GM23338 (cell line): ENCODE results near the gene KIF9. TPM values are rescaled to one million over a fixed set of nuclear protein-coding genes. Genes with fewer than 3 reads are reported as not detected.

Experiments used
- ATAC-seq: fragments of 200-7000 bp; cut with Tn5 transposase; 3 replicates; pipeline ENCODE4 v1.9.1; 2020
- DNase-seq: peaks from one replicate; pipeline ENCODE4 v3.0.0-alpha.2; 2015; ENCODE audit warnings: low spot score
- H2AFZ ChIP-seq: fragments of 200-600 bp; sonication (generic); 2 replicates; pipeline ENCODE4 v1.8.0; 2016; ENCODE audit warnings: antibody characterized with exemption, mild to moderate bottlenecking, moderate library complexity
- H3F3A ChIP-seq: fragments of 200-600 bp; sonication (generic); replicated peaks from 2 replicates; pipeline ENCODE4 v1.8.0; 2017; ENCODE audit warnings: antibody characterized with exemption, mixed run types, low read depth
- H3K27ac ChIP-seq: fragments of 200-600 bp; sonication (generic); 2 replicates; pipeline ENCODE4 v1.6.1; 2016; ENCODE audit warnings: low read depth
- H3K27me3 ChIP-seq: fragments of 200-600 bp; sonication (generic); 2 replicates; pipeline ENCODE4 v1.8.0; 2016; ENCODE audit warnings: mild to moderate bottlenecking, mixed run types, moderate library complexity; ENCODE audit not compliant: insufficient read depth
- H3K36me3 ChIP-seq: fragments of 200-600 bp; sonication (generic); 2 replicates; pipeline ENCODE4 v1.8.0; 2016; ENCODE audit warnings: mild to moderate bottlenecking; ENCODE audit not compliant: insufficient read depth
- H3K4me1 ChIP-seq: fragments of 200-600 bp; sonication (generic); 2 replicates; pipeline ENCODE4 v1.8.0; 2016; ENCODE audit warnings: mild to moderate bottlenecking, moderate library complexity; ENCODE audit not compliant: insufficient read depth
- H3K4me2 ChIP-seq: fragments of 200-600 bp; sonication (generic); 2 replicates; pipeline ENCODE4 v1.7.1; 2017; ENCODE audit warnings: mixed run types
- H3K4me3 ChIP-seq: fragments of 200-600 bp; sonication (generic); 2 replicates; pipeline ENCODE4 v1.6.1; 2016; ENCODE audit warnings: mixed run types
- H3K79me2 ChIP-seq: fragments of 200-600 bp; sonication (generic); replicated peaks from 2 replicates; pipeline ENCODE4 v1.8.0; 2017; ENCODE audit warnings: mild to moderate bottlenecking; ENCODE audit not compliant: insufficient read depth
- H3K9me2 ChIP-seq: fragments of 200-600 bp; sonication (generic); 2 replicates; pipeline ENCODE4 v1.8.0; 2017; ENCODE audit not compliant: insufficient read depth
- H4K20me1 ChIP-seq: fragments of 200-600 bp; sonication (generic); replicated peaks from 2 replicates; pipeline ENCODE4 v1.8.0; 2017; ENCODE audit warnings: mild to moderate bottlenecking; ENCODE audit not compliant: insufficient read depth
- H3K27ac Mint-ChIP-seq: 2 replicates; pipeline ENCODE4 v1.8.0; 2020; ENCODE audit warnings: inconsistent platforms, mild to moderate bottlenecking, moderate library complexity, mixed read lengths
- H3K27me3 Mint-ChIP-seq: 3 replicates; pipeline ENCODE4 v1.8.0; 2022; ENCODE audit warnings: low read depth, mild to moderate bottlenecking, moderate library complexity, mixed read lengths, inconsistent platforms; ENCODE audit not compliant: insufficient read depth, poor library complexity
- H3K36me3 Mint-ChIP-seq: 3 replicates; pipeline ENCODE4 v1.8.0; 2021; ENCODE audit warnings: low read depth, mild to moderate bottlenecking, inconsistent platforms, moderate library complexity, mixed read lengths
- H3K4me1 Mint-ChIP-seq: 3 replicates; pipeline ENCODE4 v1.8.0; 2020; ENCODE audit warnings: mild to moderate bottlenecking, inconsistent platforms, mixed read lengths
- H3K4me3 Mint-ChIP-seq: 3 replicates; pipeline ENCODE4 v1.8.0; 2021; ENCODE audit warnings: moderate library complexity, mild to moderate bottlenecking, inconsistent platforms, mixed read lengths
- H3K9me3 Mint-ChIP-seq: 3 replicates; pipeline ENCODE4 v1.8.0; 2020; ENCODE audit warnings: moderate library complexity, mild to moderate bottlenecking, inconsistent platforms, mixed read lengths
- CREB1 ChIP-seq: fragments of 250-450 bp; sonication (Bioruptor Pico); IDR thresholded peaks from 2 replicates; pipeline ENCODE4 v1.5.0; 2020; ENCODE audit warnings: low read depth, mild to moderate bottlenecking, moderate library complexity
- CTCF ChIP-seq, 2 experiments: fragments of 200-600 bp in 1 of 2; sonication (generic) in 1 of 2; conservative IDR thresholded peaks; 2 replicates each; pipeline versions ENCODE4 v1.5.1 to v1.6.1; 2016 to 2017; ENCODE audit warnings: antibody characterized with exemption in 2 of 2, low read depth in 2 of 2, mild to moderate bottlenecking in 2 of 2, moderate library complexity in 1 of 2
- ETS1 ChIP-seq: IDR thresholded peaks from 2 replicates; pipeline ENCODE4 v1.6.1; 2016; ENCODE audit warnings: antibody characterized with exemption
- EZH2 ChIP-seq: fragments of 200-600 bp; sonication (generic); IDR thresholded peaks from one replicate; pipeline ENCODE4 v1.8.0; 2017; ENCODE audit warnings: antibody characterized with exemption, mild to moderate bottlenecking, low read depth; ENCODE audit not compliant: unreplicated experiment
- EZH2phosphoT487 ChIP-seq: fragments of 200-600 bp; sonication (generic); IDR thresholded peaks from one replicate; pipeline ENCODE4 v1.8.1; 2018; ENCODE audit warnings: antibody characterized with exemption; ENCODE audit not compliant: unreplicated experiment
- JUNB ChIP-seq: IDR thresholded peaks from one replicate; pipeline ENCODE4 v1.6.1; 2016; ENCODE audit warnings: antibody characterized with exemption; ENCODE audit not compliant: unreplicated experiment
- NANOG ChIP-seq: IDR thresholded peaks from 2 replicates; pipeline ENCODE4 v1.6.1; 2016; ENCODE audit warnings: antibody characterized with exemption, borderline replicate concordance
- POLR2AphosphoS5 ChIP-seq: IDR thresholded peaks from 2 replicates; pipeline ENCODE4 v1.6.1; 2016; ENCODE audit warnings: antibody characterized with exemption, low read depth
- STAT1 ChIP-seq: IDR thresholded peaks from one replicate; pipeline ENCODE4 v1.6.1; 2016; ENCODE audit warnings: antibody characterized with exemption; ENCODE audit not compliant: unreplicated experiment
- ZNF114 ChIP-seq: fragments of 250-450 bp; sonication (Bioruptor Pico); IDR thresholded peaks from 2 replicates; pipeline ENCODE4 v1.5.0; 2020; ENCODE audit warnings: mild to moderate bottlenecking, moderate library complexity
- ZNF331 ChIP-seq: fragments of 250-450 bp; sonication (Bioruptor Pico); IDR thresholded peaks from 2 replicates; pipeline ENCODE4 v1.5.0; 2020; ENCODE audit warnings: low read depth, mild to moderate bottlenecking, moderate library complexity
- ZNF462 ChIP-seq: fragments of 250-450 bp; sonication (Bioruptor Pico); IDR thresholded peaks from 2 replicates; pipeline ENCODE4 v1.5.0; 2020; ENCODE audit warnings: mild to moderate bottlenecking, moderate library complexity
- polyA plus RNA-seq: library from polyadenylated mRNA; unstranded; fragments of >200 nt; fragmentation: Nextera tagmentation; extraction: Ambion mirVana; gene quantifications from 2 replicates; pipeline ENCODE4 v1.2.1, GENCODE V29; 2016
- total RNA-seq: library from RNA; depleted of rRNA; stranded (reverse); fragments of >200 nt; shearing (Covaris generic); gene quantifications from 2 replicates; pipeline ENCODE4 v1.2.3, GENCODE V29; 2014
- TF ChIP-seq, protein P1 (sequence below): IDR thresholded peaks from one replicate; pipeline ENCODE4 v1.6.1; 2018; ENCODE audit warnings: antibody characterized with exemption; ENCODE audit not compliant: unreplicated experiment

Gene KIF9
- total and polyA plus RNA-seq, 2 experiments from 2014 or later = 12.6 to 14.0 TPM

DNA sequence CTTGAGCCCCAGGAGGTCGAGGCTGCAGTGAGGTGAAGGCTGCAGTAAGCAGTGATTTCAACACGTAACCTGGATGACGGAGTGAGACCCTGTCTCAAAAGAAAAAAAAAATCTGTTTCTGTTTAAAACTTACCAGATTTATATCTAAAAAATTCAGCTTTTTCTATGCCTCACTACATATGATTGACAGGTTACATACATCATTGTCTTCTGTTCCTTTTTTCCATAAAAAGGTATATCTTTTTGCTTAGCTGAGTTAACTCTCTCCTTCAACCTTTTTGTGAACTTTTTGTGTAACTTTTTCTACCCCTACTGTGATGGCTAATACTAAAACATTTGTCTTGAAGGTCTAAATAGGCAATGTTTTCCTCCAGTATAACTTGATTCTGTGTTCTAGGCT, 80.1 kb downstream of the KIF9 start:
- no peaks in the 10 kb centered on the region for H3K79me2 ChIP-seq
- no peaks in the 10 kb centered on the region for H3K36me3 ChIP-seq
- no peak for TF ChIP-seq ZNF331
- no peak for TF ChIP-seq ZNF462 (CRISPR knock-in tag)
- no peak for TF ChIP-seq CREB1 (CRISPR knock-in tag)
- no peak for TF ChIP-seq NANOG
- TF ChIP-seq POLR2AphosphoS5 = no peak
- TF ChIP-seq EZH2phosphoT487 = no peak
- TF ChIP-seq, protein P1, sequence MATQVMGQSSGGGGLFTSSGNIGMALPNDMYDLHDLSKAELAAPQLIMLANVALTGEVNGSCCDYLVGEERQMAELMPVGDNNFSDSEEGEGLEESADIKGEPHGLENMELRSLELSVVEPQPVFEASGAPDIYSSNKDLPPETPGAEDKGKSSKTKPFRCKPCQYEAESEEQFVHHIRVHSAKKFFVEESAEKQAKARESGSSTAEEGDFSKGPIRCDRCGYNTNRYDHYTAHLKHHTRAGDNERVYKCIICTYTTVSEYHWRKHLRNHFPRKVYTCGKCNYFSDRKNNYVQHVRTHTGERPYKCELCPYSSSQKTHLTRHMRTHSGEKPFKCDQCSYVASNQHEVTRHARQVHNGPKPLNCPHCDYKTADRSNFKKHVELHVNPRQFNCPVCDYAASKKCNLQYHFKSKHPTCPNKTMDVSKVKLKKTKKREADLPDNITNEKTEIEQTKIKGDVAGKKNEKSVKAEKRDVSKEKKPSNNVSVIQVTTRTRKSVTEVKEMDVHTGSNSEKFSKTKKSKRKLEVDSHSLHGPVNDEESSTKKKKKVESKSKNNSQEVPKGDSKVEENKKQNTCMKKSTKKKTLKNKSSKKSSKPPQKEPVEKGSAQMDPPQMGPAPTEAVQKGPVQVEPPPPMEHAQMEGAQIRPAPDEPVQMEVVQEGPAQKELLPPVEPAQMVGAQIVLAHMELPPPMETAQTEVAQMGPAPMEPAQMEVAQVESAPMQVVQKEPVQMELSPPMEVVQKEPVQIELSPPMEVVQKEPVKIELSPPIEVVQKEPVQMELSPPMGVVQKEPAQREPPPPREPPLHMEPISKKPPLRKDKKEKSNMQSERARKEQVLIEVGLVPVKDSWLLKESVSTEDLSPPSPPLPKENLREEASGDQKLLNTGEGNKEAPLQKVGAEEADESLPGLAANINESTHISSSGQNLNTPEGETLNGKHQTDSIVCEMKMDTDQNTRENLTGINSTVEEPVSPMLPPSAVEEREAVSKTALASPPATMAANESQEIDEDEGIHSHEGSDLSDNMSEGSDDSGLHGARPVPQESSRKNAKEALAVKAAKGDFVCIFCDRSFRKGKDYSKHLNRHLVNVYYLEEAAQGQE = no peak
- no peak for TF ChIP-seq ZNF114 (CRISPR knock-in tag)
- no peak for TF ChIP-seq STAT1
- no peak for TF ChIP-seq CTCF (conservative IDR thresholded peaks at IDR 0.05; ENCODE audit: low read depth in 2 of 2)
- no peak for TF ChIP-seq EZH2
- TF ChIP-seq ETS1 = no peak
- TF ChIP-seq JUNB = no peak

More for the DNA sequence above, 80.1 kb downstream of the KIF9 start:
- Histone ChIP-seq H3F3A (no peaks in the 10 kb centered on the region), H3K4me2 (no peak overlapping the region), H3K4me3 (no peak overlapping the region), H3K4me1 (no peaks in the 10 kb centered on the region), H2AFZ (no peak overlapping the region), H4K20me1 (no peaks in the 10 kb centered on the region), H3K27me3 (no peaks in the 10 kb centered on the region), H3K27ac (no peak overlapping the region), H3K9me2 (no peaks in the 10 kb centered on the region)
- DNase-seq (no peak), ATAC-seq (no peak)
- Mint-ChIP-seq H3K4me1 (no peaks in the 10 kb centered on the region), H3K27ac (no peak overlapping the region), H3K27me3 (peaks cover 3% of the 10 kb centered on the region), H3K9me3 (no peaks in the 10 kb centered on the region), H3K4me3 (no peak overlapping the region), H3K36me3 (no peaks in the 10 kb centered on the region)
